ENCODE data around the gene AP2B1.

The AP2B1 gene

DNA sequence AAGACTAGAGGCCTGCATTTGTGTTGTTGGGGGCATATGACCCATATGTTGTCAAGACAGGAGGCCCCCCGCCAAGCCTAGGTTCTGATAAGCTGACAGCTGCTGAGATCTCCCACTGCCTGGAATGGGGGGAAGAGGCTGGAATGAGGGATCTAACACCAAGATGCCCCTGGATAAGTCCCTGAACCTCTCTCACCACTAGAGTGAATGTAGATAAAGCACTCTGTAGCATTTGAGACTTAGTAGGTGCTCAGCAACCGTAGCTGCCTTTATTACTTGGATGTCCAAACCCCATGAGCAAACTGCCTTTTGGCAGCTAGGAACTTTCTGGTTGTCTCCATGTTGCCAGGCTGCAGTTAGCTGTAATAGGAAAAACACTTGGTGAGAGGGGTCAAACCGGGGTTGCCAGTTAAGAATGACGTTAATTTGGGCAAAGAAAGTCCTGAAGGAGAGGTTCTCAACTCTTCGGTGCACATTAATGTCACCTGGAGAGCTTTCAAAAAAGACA, 139.9 kb downstream of the AP2B1 start:
- no peak overlapping the region for H3K4me3 ChIP-seq (replicated peaks in 1 of 2; ENCODE audit: low read depth in 2 of 2, low read length in 2 of 2)
- DNase-seq (ENCODE audit: low read depth in 2 of 2), result peak in 1 of 2 donors; percentile 68
- TF ChIP-seq, protein P1, sequence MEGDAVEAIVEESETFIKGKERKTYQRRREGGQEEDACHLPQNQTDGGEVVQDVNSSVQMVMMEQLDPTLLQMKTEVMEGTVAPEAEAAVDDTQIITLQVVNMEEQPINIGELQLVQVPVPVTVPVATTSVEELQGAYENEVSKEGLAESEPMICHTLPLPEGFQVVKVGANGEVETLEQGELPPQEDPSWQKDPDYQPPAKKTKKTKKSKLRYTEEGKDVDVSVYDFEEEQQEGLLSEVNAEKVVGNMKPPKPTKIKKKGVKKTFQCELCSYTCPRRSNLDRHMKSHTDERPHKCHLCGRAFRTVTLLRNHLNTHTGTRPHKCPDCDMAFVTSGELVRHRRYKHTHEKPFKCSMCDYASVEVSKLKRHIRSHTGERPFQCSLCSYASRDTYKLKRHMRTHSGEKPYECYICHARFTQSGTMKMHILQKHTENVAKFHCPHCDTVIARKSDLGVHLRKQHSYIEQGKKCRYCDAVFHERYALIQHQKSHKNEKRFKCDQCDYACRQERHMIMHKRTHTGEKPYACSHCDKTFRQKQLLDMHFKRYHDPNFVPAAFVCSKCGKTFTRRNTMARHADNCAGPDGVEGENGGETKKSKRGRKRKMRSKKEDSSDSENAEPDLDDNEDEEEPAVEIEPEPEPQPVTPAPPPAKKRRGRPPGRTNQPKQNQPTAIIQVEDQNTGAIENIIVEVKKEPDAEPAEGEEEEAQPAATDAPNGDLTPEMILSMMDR (IDR thresholded peaks at IDR 0.05; ENCODE audit: low read depth, low read length), result no peak

GRCh38 chr17:35727635-35728034, 140.5 kb downstream of the AP2B1 start:
- H3K4me3 ChIP-seq (replicated peaks in 1 of 2; ENCODE audit: low read depth in 2 of 2, low read length in 2 of 2), result no peak overlapping the region
- TF ChIP-seq, protein P1 (IDR thresholded peaks at IDR 0.05; ENCODE audit: low read depth, low read length), result no peak
- DNase-seq (ENCODE audit: low read depth in 2 of 2), result no peak

DNA sequence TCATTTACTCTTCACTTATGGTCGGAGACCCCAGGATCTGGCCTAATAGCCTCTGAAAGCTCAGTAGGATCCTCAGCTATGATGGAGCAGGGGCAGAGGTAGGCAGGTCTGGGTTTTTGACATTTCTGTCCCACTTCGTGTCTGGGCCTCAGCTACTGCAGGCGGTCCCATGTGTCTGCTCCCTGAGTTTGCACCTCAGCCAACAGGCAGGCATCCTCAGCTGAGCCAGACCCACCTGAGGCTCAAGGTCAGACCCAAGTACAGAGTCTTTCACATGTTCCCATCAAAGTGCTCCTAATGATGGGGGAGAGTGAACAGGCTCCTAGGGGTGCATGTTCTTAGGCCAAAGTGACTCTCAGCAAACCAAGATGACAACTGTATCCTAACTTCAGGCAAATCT, 141.4 kb downstream of the AP2B1 start:
- H3K4me3 ChIP-seq (replicated peaks in 1 of 2; ENCODE audit: low read depth in 2 of 2, low read length in 2 of 2), result no peak overlapping the region
- TF ChIP-seq, protein P1 (IDR thresholded peaks at IDR 0.05; ENCODE audit: low read depth, low read length), result no peak
- DNase-seq (ENCODE audit: low read depth in 2 of 2), result no peak

DNA sequence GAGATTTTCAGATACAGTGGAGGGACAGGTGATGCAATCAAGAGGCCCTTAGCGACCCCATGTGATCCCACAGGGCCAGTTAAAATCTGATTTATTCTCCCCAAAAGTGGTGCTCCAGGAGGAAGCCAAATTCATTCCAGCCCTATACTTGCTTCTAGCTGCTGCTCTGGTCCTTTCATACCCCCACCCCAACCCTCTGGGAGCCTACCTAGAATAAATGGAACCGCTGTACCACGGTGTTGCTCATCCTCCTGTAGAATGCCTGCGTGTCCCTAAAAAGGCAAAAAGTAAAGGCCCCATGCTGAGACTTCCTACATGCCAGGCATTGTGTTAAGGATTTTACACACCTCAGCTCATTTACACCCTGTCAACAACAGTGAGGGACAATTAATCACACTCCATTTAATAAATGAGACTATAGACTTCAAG, 142.3 kb downstream of the AP2B1 start:
- H3K4me3 ChIP-seq (replicated peaks in 1 of 2; ENCODE audit: low read depth in 2 of 2, low read length in 2 of 2), result no peak overlapping the region
- TF ChIP-seq, protein P1 (IDR thresholded peaks at IDR 0.05; ENCODE audit: low read depth, low read length), result no peak
- no peak for DNase-seq (ENCODE audit: low read depth in 2 of 2)

GRCh38 chr17:35730400-35731005, 143.4 kb downstream of the AP2B1 start:
- no peak for DNase-seq (ENCODE audit: low read depth in 2 of 2)
- TF ChIP-seq, protein P1 (IDR thresholded peaks at IDR 0.05; ENCODE audit: low read depth, low read length), result no peak
- no peak overlapping the region for H3K4me3 ChIP-seq (replicated peaks in 1 of 2; ENCODE audit: low read depth in 2 of 2, low read length in 2 of 2)

DNA sequence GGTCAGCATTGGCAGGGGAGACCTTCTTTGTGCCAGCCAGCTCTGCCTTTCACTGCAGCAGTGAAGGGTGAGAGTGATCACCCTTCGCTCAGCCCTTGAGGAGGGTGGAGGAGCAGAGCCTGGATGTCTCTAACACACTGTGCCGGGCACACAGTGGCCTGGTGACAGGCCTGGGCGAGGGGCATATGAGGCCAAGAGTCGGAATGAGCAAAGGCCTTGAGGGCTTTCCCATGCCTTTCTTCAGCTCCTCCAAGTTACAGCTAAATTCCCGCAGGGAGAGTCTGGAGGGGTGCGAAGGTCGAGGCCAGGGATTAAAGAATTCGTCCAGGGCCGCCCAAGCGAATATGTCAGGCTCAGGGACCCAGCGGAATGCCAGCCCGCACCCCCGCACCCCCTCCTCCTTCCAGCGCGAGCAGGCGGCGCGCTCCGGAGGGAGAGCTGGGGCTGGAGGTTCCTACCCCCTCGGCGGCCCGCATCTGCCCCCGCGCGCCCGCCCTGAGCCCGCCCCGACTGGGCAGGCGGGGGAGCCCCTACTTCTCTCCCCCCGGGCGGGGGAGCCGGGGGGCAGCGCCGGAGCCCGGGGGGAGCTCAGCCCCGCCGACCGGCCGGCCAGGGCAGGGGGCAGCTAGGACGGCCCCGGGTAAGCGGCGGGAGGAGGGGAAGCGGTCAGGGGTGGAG, 144.3 kb downstream of the AP2B1 start, which contains the start of gene RASL10B:
TSS of gene RASL10B (plus strand) at position 401 of the 678 bp plus-strand sequence. CDS start 3,546 bp downstream, outside the sequence.
- DNase-seq (ENCODE audit: low read depth in 2 of 2), result peak; percentile 12 to 56
- TF ChIP-seq, protein P1 (IDR thresholded peaks at IDR 0.05; ENCODE audit: low read depth, low read length), result no peak
- peak within 1 kb of the TSS; percentile 40 to 59 for H3K4me3 ChIP-seq (replicated peaks in 1 of 2; ENCODE audit: low read depth in 2 of 2, low read length in 2 of 2)
